Measurements from ENCODE around the gene GBE1. TPM values are rescaled to one million over a fixed set of nuclear protein-coding genes. Genes with fewer than 3 reads are reported as not detected.

Gene GBE1
- polyA plus RNA-seq, 4 donors, result 29.3 to 34.6 (median 32.0) TPM

- DNase-seq (ENCODE audit: low read depth in 4 of 4, low spot score in 3 of 4), result no peak
These were observed 128.8 kb downstream of the GBE1 start for GRCh38 chr3:81632659-81633058.

GRCh38 chr3:81624756-81625155, 136.7 kb downstream of the GBE1 start:
- DNase-seq (ENCODE audit: low read depth in 4 of 4, low spot score in 3 of 4), result no peak

- no peak for DNase-seq (ENCODE audit: low read depth in 4 of 4, low spot score in 3 of 4)
These were observed 139.1 kb downstream of the GBE1 start for GRCh38 chr3:81622395-81622794.

DNA sequence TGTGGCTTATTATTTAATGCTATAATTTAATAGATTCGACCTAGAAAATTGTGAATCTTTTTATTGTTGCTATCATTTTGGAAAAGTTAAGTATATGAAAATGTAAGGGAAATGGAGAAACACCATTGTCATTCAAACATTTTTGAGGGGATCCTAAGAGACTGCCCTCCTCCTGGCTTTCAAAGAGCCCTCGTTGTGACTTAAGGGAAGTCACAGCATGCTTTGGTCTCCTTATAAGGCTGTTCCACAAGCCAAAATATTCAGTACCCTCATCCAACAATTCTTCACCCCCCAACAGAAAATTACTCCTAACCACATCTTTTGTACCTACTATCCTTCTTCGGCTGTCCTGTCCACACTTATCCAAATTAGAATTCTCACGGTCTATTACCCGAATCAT, 140.2 kb downstream of the GBE1 start:
- no peak for DNase-seq (ENCODE audit: low read depth in 4 of 4, low spot score in 3 of 4)

- DNase-seq (ENCODE audit: low read depth in 4 of 4, low spot score in 3 of 4), result no peak
These were observed 140.6 kb downstream of the GBE1 start for GRCh38 chr3:81620849-81621248.

DNA sequence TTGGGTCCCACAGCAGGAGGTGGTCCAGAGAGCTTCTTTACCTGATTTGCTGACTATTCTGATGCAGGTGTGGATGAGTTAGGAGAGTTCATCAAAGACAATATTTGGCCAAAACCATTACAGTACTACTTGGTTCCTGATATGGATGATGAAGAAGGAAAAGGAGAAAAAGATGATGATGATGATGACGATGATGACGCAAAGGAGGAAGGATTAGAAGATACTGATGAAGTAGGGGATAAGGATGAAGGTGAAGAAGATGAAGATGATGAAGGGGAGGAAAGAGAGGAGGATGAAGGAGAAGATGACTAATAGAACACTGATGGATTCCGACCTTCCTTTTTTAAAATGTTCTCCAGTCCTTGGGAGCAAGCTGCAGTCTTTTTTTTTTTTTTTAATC, 148.7 kb downstream of the GBE1 start:
- DNase-seq (ENCODE audit: low read depth in 4 of 4, low spot score in 3 of 4), result no peak

GRCh38 chr3:81602781-81603180, 158.7 kb downstream of the GBE1 start:
- DNase-seq (ENCODE audit: low read depth in 4 of 4, low spot score in 3 of 4), result no peak

- DNase-seq (ENCODE audit: low read depth in 4 of 4, low spot score in 3 of 4), result no peak
These were observed 159.6 kb downstream of the GBE1 start for GRCh38 chr3:81601707-81602305.

DNA sequence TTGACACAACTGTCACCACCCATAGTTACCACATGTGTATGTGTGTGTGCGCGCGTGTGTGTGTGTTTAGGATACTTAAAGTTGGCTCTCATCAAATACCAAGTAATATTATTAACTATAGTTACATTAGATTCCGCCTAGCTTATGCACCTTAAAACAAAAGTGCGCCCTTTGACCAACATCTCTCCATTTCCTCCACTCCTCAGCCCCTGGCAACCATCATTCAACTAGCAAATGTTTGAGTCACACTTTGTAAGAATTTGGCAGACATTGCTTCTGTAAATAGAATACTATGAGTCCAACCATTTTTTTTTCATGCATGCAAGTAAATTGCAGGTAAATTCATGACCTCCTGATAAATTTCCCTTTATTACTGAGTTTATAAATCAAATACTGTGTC, 169.3 kb downstream of the GBE1 start:
- DNase-seq (ENCODE audit: low read depth in 4 of 4, low spot score in 3 of 4), result no peak

GRCh38 chr3:81585937-81586336, 175.5 kb downstream of the GBE1 start:
- no peak for DNase-seq (ENCODE audit: low read depth in 4 of 4, low spot score in 3 of 4)

- DNase-seq (ENCODE audit: low read depth in 4 of 4, low spot score in 3 of 4), result no peak
These were observed 176.4 kb downstream of the GBE1 start for GRCh38 chr3:81585056-81585455.

GRCh38 chr3:81581966-81582599, 179.4 kb downstream of the GBE1 start:
- DNase-seq (ENCODE audit: low read depth in 4 of 4, low spot score in 3 of 4), result peak in 1 of 4 donors; percentile 5

GRCh38 chr3:81580355-81580754, 181.1 kb downstream of the GBE1 start:
- no peak for DNase-seq (ENCODE audit: low read depth in 4 of 4, low spot score in 3 of 4)

GRCh38 chr3:81579744-81580143, 181.7 kb downstream of the GBE1 start:
- DNase-seq (ENCODE audit: low read depth in 4 of 4, low spot score in 3 of 4), result no peak

DNA sequence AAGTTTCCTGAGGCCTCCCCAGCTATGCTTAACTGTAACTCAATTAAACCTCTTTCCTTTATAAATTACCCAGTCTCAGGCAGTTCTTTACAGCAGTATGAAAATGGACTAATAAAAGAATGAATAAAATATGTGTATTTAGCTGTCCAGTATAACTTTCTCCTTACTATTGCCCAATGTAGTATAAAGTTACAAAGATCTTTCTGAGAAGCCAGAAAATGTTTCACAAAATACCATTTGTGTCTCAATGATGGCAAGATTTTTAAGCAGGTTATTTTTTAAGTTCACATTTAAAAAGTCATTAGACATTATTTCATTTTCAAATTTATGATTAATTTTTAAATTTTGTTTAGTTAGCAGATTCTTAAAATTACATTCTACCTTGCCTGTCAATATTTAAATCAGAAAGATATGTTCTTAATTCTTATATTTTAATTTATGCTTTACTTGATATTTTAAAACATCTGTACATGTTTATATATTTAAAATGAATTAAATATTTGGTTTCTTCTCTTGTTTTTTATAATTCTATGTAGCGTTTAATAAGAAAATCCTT, 189.2 kb downstream of the GBE1 start:
- no peak for DNase-seq (ENCODE audit: low read depth in 4 of 4, low spot score in 3 of 4)

DNA sequence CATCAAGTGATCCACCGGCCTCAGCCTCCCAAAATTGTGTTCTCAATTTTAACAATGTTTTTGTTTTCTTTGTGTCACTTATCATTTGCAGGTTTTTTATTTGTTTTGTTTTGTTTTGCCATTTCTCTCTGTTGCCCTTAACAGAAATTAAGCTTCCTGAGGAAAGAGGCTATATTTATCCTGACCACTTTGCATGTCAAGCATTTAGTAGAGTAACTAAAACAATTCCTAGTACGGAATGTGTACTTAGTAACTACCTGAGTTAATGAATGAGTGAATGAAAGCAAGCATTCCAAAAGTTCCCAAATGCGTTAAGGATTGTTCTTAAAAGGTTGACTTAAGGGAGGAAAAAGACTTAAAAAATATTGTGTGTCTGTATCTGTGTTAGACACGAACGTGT, 193.1 kb downstream of the GBE1 start:
- DNase-seq (ENCODE audit: low read depth in 4 of 4, low spot score in 3 of 4), result no peak

DNA sequence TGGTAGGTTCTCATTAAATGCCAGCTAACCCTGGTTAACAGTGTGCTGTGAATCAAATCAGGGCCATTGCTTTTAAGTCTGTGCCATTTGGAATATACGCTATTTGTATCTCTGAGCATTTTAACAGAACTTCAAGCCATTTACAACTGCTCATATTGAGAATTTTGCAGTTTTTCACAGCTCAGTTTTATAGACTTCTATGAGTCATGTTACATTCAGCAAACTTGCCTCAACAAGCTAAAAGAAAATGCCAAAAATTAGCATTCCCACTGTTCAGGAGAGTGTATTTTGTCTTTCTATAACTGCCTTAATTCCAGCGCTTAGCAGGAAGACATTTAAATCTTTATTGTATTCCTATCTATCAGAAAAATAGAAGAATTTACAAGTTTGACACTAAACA, 196.4 kb downstream of the GBE1 start:
- no peak for DNase-seq (ENCODE audit: low read depth in 4 of 4, low spot score in 3 of 4)

GRCh38 chr3:81558106-81558505, 203.3 kb downstream of the GBE1 start:
- no peak for DNase-seq (ENCODE audit: low read depth in 4 of 4, low spot score in 3 of 4)

DNA sequence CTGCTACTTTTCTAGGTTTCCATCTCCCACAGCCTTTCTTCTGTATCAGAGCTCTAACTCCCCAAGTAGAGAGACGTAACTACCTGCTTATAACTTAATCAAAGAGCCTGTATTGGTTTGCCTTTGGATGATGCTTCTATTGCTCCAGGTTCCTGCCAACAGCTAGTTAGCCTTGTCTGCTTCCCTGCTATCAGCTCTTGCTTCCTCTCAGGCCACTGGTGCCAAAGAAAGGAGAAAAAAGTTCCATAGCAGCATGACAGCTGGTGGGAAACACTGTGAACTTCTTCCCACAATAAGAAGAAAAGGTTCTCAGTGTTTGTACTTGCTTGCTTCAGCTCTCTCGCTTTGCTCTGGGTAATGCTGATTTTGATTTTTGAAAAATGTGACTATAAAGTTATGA, 206.6 kb downstream of the GBE1 start:
- DNase-seq (ENCODE audit: low read depth in 4 of 4, low spot score in 3 of 4), result no peak

DNA sequence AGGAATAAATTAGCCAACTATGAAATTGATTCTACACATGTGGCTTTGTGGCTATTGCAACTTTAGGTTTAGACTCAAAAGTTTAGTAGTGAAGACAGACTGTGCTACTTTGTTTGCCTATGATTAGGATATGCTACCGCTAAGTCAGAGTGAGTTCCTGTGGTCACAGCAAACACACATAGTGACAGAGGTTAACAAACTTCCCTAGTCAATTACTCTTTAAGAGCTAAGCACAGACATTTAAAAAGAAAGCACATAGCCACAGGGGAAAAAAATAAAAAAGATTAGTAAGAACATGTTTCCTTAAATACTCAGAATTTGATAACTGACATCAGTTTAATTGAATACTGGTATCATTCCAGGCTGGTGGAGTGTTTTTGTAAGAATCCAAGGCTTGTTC, 207.1 kb downstream of the GBE1 start:
- DNase-seq (ENCODE audit: low read depth in 4 of 4, low spot score in 3 of 4), result no peak

DNA sequence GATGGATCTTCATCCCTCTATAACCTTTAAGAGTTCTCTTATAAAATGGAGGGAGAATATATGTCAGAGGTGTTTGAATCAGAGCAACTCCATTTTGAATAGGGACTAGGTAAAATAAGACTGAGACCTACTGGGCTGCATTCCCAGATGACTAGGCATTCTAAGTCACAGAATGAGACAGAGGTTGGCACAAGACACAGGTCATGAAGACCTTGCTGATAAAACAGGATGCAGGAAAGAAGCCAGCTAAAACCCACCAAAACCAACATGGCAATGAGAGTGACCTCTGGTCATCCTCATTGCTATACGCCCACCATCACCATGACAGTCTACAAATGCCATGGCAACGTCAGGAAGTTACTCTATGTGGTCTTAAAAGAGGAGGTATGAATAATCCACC, 211.0 kb downstream of the GBE1 start:
- DNase-seq (ENCODE audit: low read depth in 4 of 4, low spot score in 3 of 4), result no peak

GRCh38 chr3:81549831-81550230, 211.6 kb downstream of the GBE1 start:
- no peak for DNase-seq (ENCODE audit: low read depth in 4 of 4, low spot score in 3 of 4)

Measured in right renal pelvis (tissue), 4 donors.